HG02588 (cell line): Measurements from ENCODE around the gene C1QTNF9B.
"Not testable (repeated sequence)": the region's sequence is repeated elsewhere in the genome, so short reads cannot be mapped to it uniquely, and the experiment has no call there.

Experiments used
- ATAC-seq: cut with Tn5 transposase; IDR thresholded peaks from one replicate; pipeline ENCODE4 v1.9.1; 2021; ENCODE audit warnings: mild to moderate bottlenecking, moderate library complexity; ENCODE audit not compliant: unreplicated experiment

The C1QTNF9B gene

DNA sequence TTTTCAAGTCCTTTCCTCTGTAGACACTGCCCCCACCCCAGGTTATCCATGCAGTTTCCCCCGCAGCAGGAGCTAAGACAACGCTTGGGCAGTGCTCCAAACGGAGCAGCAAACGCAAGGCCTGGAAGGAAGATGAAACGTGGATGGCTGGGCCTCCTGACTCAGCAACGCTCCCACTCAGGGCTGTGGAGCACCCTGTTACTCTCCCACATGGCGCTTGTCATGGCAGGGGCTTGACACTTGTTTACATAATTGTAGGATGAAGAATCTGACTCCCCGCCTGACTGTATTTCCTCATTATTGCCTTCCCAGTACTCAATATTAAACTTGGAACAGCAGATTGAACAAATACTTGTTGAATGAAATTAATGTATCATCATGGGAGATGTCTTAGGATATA, 799 bp upstream of the C1QTNF9B start:
- no peak for ATAC-seq

DNA sequence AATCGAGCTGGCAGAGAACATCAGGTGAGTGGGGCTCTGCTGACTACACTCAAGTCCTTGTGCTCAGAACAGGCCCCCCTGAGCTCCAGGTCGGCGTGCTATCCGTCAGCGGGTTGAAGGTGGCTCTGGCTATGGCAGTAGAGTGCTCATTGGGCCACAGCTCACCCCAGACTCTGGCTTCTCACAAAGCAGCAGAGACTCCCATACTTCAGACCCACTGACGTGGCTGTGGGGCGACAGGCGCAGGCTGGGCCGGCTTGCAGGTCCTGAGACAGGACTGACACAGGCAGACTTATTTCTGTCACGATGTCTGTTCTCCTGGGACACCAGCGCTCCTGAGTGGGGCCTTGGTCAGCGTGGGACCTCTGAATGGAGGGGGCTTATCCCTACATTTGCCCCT, 2.6 kb downstream of the C1QTNF9B start:
- ATAC-seq: not testable (repeated sequence)

DNA sequence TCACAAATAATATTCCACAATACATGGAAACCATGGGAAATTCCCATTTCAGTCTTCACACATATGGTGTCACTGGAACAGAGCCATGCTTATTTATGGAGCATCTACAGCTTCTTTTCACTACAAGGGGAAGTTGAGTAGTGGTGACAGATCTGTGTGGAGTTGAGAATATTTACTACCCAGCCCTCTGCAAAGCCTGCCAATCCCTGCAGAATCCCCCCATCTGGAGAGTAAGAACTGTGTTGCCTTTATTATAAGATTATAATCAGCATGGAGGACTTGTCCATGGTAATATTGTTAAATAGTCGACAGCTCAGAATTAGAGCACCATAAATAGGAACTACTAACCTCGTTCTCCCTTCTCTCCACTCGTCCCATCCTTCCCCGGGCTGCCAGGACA, 3.5 kb downstream of the C1QTNF9B start:
- not testable (repeated sequence) for ATAC-seq

DNA sequence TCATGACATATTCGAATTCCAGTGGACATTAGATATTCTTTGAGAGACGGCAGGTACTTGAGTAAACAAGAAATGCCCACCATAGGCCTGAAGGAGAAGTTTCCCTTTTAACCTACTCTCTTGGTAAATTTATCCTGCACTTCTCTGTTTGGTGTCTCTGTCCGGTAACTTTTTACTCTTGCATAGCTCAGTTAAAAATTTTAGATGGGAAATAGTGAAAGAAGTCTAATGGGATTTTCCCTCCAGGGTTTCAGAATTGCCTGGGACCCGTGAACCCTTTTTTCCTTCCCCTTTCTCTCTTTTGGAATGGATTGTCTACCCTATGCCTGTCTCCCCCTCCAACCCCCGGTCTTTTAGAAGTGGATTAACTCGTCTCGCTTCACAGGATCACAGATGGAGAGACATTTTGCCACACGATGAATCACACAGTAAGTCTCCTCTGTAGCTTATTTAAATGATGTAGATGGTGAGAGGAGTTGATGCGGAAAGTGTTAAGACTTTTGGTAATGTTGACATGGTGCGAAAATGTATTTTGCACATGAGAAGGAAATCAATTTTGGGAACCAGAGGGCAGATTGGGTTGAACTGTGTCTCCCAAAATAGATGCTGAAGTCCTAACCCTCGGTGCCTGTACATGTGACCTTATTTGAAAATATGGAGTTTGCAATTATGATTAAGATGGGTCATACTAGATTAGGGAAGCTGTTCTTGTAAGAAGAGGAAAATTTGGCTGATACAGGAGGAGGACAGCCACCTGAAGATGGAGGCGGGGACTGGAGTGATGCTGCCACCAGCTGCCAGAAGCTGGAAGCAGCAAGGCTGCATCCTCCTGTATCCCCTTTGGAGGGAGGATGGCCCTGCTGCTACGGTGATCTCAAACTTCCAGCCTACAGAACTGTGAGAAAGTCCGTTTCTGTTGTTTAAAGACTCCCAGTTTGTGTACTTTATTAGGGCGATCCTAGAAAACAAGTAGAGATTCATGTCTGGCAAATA, 7.4 kb downstream of the C1QTNF9B start:
- ATAC-seq: peak; percentile 15

DNA sequence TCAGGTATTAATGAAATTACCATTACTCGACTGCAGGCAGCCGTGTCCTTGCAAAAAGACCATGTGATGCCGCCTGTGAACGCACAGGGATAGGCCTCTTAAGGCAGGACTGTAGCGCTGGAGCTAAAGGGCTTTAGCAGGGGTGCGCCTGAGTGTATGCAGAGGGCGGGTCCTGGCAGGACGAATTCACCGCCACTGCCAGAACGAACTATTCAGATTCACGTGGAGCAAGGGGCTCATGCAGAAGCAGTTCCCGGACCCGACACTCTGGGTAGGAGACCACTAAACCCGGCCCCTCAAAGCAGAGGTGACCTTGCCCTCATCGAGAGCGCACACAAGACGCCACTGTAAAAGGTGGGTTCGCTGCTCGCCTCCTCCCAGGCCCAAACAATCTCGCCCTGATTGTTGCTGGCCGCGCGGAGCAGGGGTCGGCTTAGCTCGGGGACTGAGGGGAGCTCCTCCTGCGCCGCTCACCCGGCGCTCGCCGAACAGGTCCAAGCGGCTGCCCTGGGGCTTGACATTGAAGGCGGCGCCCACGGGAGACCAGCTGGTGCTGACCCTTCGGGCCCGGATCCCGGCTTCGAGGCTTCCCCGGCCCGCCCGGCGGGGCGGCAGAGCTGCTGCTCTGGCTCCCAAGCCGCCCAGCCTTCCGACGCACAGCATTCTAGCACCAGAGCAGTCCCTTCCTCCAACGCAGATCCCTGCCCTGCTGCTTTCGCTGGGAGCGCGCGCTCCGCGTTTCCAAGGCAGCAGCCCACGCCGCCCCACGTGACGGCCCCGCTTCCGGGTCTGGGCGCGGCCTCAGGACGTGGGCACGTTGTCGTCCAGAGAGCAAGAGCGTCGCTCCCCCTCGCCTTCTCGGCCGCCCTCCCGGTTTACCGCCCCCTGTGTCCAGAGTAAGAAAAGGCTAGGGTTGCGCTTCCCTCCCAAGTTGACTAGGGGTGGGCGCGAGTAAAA, 8.4 kb downstream of the C1QTNF9B start, which contains the start of gene MIPEP:
MIPEP (minus strand) TSS at position 743 of the 957 bp plus-strand sequence; CDS start at position 663, 80 bp downstream.
- peak; percentile 94 for ATAC-seq

DNA sequence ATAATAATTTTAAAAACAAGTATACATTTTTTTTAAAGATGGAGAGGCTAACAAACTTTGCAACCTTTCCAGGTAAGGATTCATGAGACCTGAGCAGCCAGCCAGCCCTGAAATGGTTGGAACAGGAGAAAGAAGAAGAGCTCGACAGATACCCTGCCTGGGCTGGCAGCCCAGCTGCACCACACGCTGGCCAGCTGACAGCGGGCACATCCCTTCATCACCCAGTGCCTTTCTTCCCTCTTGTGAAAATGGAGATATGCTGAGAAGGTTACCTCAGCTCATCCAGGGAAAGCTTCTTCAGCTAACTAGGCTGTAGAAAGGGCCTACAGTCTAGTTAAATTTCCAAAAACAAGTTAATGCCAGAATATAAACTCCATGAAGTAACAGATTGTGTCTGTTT, 12.9 kb downstream of the C1QTNF9B start:
- not testable (repeated sequence) for ATAC-seq

DNA sequence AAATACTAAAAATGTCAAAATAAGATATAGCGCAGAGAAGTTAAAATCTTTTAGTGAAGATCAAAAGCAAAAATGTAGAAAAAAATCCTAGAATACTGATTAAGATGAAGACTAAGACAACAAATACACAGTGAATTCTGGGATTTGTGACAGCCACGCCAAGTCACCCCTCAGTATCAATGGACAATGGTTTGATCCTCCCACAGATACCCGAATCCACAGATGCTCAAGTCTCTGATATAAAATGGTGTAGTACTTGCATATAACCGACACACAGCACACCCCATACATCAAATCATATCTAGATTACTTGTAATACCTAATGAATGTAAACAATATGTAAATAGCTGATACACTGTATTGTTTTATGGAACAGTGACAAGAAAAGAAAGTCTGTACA, 14.0 kb downstream of the C1QTNF9B start:
- no peak for ATAC-seq

DNA sequence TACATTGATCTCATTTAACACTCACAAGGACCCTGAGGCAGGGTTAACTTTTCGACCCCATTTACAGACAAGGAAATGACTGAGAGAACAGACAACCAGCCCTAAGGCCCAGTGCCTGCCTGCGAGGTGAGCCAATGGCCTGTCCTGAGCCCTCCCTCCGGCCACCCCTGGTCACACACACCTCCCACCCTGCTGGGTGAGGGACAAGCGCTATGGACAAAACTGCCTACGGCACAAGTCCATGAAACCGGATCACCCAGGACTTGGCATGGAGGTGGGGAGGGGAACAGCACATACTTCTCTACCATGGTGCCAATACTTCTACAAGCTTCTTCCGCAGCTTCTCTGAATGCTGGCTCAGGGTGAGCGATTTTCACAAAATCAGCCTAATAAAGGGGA, 15.9 kb downstream of the C1QTNF9B start:
- ATAC-seq: not testable (repeated sequence)

DNA sequence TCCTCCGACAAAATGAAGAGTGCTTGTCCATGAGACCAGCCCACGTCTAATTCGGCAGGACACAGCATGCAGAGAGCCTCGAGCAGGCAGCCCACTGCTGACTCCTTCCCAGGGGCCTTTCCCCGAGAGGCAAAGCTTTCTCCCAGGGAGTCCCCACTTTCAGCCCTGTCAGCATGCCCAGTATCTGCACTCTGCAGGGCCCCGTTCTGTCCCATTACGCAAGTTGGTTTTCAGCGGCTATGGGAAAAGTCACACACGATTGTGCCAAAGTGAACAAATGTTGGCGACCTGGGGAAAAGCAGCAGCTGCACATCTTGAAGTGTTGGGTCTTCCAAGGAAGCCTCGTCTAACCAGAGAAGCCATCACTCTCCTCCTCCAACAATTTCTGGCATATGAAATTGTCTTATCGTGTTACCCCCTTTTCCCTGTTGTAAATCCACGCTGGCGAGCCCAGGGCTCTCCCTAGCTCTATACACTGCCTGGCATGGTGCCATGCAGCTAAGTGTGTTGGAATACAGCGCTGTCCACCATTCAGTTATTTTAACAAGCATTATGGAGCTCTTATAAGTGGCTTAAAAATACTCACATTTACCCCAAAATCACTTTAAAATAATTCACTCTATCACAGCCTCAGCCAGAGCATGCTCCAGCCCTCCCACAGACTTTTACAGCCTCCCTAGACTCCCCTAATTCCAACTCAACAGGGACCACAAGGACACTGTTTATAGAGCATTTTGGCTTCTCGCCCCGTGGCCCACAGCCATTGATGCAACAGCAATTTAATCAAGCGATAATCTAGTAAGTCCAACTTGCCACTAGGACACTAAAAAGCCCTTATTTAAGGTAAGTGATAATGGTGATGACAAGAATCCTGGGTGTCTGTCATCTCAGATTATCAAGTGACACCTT, 16.6 kb downstream of the C1QTNF9B start:
- ATAC-seq: not testable (repeated sequence)

DNA sequence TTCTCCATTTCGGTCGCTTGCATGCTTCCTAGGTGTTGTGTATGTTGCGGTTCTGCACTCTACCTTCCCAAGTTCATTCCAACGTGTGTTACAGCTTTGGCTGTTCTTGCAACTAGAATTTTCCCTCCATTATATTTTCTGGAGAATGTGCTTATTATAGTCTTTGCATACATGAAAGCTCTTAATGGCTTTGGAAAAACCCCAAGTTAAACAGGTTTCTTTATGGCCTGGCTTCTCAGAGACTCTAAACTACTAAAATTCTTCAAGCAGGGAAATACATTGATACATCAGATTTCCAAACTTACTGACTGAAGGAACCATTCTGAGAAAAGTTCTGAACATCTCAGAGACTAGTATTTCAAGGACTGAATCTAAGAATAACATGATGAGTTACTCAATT, 20.0 kb downstream of the C1QTNF9B start:
- ATAC-seq: no peak

DNA sequence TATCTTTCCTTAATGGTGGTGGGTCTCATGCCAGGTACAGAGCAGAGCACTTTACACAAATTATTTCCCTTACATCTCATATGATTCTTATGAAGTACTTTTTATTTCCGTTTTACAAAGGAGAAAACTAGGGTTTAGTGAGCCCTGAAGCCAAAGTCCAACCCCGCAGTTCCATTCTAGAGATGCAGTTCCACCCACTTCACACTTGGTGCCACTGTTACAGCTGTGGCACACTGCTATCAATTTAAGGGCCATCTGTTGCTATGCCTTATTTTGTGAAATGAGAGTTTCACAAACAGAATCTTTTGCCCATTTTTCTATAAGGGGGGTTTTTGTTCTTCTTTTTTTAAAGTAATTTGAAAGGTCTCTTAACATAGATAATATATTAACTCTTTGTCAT, 21.0 kb downstream of the C1QTNF9B start:
- no peak for ATAC-seq

DNA sequence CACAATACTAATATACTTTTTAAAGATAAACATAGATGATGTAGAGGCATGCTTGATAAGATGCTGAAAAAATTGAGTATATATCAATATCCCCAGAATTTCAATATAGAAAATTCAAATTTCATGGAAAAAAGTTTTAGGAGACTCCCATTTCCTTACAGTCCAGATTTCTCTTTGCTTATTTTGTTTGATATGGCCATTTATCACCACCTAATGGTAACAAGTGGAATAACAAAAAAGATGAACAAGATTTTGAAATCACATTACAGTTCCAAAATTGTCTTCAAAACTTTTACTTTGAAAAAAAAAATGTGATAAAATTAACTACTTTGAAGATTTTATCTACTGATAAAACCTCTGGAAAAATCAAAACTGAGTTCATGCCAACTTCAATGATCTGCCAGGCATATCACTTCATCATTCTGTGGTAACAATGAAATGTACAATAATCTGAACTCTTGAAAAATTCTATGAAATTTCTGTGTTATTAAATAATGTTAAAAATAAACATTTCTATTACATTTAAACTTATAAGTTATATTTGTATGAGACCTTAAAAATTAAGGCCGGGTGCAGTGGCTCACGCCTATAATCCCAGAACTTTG, 25.6 kb downstream of the C1QTNF9B start:
- ATAC-seq: no peak

DNA sequence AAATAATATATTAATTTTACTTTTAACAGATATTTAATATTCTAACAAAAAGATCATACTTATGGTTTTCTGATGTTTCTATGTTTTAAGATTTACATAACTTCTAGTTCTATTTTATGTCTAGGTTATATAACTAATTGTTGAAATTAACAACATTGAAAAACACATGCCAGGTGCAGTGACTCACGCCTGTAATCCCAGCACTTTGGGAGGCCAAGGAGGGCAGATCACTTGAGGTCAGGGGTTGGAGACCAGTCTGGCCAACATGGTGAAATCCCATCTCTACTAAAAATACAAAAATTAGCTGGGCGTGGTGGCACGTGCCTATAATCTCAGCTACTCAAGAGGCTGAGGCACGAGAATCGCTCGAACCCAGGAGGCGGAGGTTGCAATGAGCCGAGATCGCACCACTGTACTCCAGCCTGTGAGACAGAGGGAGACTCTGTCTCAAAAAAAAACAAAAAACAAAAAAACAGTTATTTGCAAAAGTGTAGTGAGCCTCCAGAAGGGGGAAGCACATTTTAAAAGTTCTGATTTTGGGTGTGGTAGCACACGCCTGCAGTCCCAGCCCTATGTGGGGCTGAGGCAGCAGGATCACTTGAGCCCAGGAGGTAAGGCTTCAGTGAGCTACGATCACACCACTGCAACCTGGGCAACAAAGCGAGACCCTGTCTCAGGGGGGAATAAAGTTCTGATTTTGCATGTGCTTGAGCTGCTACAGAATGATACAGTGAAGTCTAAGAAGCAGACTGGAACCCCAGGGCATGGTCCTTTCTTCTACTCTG, 26.8 kb downstream of the C1QTNF9B start:
- no peak for ATAC-seq

DNA sequence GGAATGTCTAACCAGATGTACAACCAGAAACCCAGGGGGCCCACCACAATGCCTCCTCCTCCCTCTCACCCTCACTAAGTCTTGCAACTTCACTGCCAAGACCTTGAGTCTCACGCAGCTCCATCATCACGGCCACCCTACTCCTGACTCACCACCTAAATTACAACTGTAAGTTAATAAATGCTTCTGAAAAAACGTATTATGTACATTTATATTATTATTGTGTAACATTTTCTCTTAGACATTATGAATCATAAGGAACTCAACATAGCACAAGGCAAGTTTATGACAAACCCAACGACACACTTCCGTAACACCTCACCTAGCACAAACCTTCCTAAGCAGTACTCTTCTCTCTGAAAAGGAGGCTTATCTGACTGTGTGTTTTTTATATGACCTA, 28.8 kb downstream of the C1QTNF9B start:
- ATAC-seq: no peak

DNA sequence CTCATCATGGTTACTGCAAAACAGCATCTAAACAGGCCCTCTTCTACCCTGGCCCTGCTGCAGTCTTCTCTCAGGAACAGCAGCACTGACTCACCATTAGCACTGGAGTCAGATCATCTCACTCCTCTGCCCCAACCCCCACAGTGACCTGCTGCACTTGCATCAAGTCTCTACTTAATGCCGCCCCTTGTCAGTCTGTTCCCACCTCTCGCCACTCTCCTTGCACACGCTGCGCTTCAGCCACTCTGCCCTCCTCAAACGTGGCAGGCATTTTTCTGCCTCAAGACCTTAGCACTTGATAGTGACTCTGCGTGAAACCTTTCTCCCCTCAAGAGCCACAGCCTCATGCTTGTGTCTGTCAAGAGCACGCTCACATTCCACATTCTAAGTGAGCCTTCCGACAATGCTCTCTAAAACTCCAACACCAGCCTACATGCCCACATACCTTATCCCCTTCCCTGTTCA, 30.2 kb downstream of the C1QTNF9B start:
- ATAC-seq: no peak

DNA sequence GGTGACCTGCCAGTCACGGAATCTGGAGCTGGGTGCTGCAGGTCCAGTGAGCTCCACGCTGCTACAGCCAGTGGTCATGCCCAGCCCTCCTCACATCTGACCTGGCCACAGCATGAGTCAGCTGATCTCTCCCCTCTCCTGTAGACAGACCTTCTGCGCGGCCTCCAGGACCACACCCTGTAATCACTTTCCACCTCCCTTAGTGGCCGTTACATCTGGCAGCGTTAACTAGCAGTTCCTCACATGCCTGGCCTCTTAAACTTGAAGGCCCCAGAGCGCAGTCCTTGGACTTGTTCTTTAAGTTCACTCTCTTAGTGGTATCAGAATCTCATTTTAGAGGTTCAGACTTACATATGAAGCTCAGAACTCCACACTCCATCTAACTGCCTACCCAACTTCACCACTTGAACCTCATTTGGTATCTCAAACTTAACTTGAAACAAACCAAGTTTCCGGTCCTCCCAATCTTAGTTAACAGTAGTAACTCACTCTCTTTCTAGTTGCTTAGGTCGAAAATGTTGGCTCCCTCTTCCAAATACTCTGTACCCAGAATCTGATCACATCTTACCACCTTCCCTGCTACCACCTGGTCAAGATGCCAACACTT, 30.8 kb downstream of the C1QTNF9B start:
- no peak for ATAC-seq

DNA sequence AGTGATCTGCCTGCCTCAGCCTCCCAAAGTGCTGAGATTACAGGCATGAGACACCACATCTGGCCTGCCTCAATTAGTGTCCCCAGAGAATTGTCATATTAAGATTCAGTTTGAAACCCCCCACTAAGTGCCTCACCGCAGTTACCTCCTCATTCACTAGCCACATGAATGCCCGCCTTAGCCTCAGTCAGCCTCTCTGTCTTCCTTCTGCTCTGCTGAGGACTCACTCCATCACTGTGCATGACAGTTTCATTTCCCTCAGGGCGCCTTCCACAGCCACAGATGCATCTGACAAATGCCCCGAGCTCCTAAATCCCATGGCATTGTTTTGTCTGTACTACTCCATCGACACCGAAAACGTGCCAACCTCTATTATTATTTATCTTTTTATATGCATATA, 31.4 kb downstream of the C1QTNF9B start:
- no peak for ATAC-seq

DNA sequence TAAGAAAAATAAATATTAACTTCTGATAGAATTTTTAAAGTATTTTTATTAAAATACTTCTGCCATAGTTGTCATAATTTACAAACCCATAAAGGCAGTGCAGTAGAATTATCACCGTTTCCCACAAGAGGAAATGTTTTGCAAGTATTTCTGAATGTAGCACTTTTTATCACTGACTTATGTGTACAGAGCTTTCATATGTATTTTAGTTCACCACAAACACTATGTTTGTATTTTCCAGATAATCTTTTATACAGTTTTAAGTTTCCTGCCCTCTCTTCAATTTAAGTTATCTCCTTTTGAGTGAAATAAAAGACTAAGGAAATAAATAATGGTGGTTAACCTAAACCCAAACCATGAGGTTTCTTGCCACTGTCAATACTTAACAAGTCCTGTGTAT, 32.3 kb downstream of the C1QTNF9B start:
- no peak for ATAC-seq

DNA sequence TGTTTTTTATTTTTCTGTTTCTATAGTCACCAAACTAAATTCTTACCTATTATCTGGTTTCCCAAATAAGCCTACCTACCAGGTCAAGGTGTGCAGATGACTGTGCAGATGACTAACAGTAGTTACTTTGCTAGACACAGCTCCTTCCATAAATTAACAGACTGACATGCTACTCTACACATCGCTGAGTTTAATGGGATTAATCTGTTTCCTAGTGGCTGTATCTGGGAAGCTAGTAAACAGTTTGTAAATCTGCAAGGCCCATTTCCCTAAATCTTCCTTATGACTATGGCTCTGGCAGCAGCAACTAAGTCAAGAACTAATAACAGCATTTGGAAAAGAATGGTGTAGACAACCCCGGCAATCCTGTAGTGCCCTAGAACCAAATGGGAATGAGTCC, 36.0 kb downstream of the C1QTNF9B start:
- ATAC-seq: no peak
